ENCODE results near the gene PRELID2. TPM values are rescaled to one million over a fixed set of nuclear protein-coding genes. Genes with fewer than 3 reads are reported as not detected.
A peak's percentile ranks its signal among the peaks of the same experiment; 100 is the strongest.

The PRELID2 gene
- total RNA-seq, 2 experiments from 2014 or later, result 2.7 to 3.6 TPM

- ChIA-PET CTCF (no interaction called here), POLR2A (no interaction called here)
- Mint-ChIP-seq H3K27me3 (peaks cover 5% of the 10 kb centered on the region), H3K4me3 (no peak overlapping the region), H3K9me3 (no peaks in the 10 kb centered on the region), H3K36me3 (ENCODE audit: low read depth) (no peaks in the 10 kb centered on the region), H3K4me1 (ENCODE audit: low read depth) (peaks cover 4% of the 10 kb centered on the region), H3K27ac (no peak overlapping the region)
- intact Hi-C loops (cut with micrococcal nuclease), result no loop called here
- ATAC-seq (peak; percentile 81), DNase-seq (peak; percentile 57)
- TF ChIP-seq CTCF (IDR thresholded peaks at IDR 0.05), result no peak
Measured at GRCh38 chr5:145856285-145856818, 21.2 kb upstream of the PRELID2 start.

- no peaks in the 10 kb centered on the region for H3K9me3 Mint-ChIP-seq
- CTCF ChIA-PET, result interaction anchor here (1.0 kb wide), 1 partner anchor 30 kb away, joined by 3 read pairs; no protein-coding TSS in a partner anchor
- H3K27ac Mint-ChIP-seq, result no peak overlapping the region
- DNase-seq, result no peak
- intact Hi-C loops (cut with micrococcal nuclease), result no loop called here
- H3K27me3 Mint-ChIP-seq, result peaks cover 5% of the 10 kb centered on the region
- POLR2A ChIA-PET, result no interaction called here
- TF ChIP-seq CTCF (IDR thresholded peaks at IDR 0.05), result no peak
- ATAC-seq, result no peak
- no peaks in the 10 kb centered on the region for H3K36me3 Mint-ChIP-seq (ENCODE audit: low read depth)
- no peak overlapping the region for H3K4me3 Mint-ChIP-seq
- peaks cover 4% of the 10 kb centered on the region for H3K4me1 Mint-ChIP-seq (ENCODE audit: low read depth)
Measured at GRCh38 chr5:145855763-145856267, 20.7 kb upstream of the PRELID2 start.

GRCh38 chr5:145854651-145855258 is 19.6 kb upstream of the PRELID2 start:
- TF ChIP-seq CTCF (IDR thresholded peaks at IDR 0.05), result no peak
- H3K9me3 Mint-ChIP-seq, result no peaks in the 10 kb centered on the region
- intact Hi-C loops (cut with micrococcal nuclease), result no loop called here
- DNase-seq (no peak), ATAC-seq (no peak)
- peaks cover 4% of the 10 kb centered on the region for H3K4me1 Mint-ChIP-seq (ENCODE audit: low read depth)
- POLR2A ChIA-PET, result no interaction called here
- H3K4me3 Mint-ChIP-seq, result no peak overlapping the region
- H3K36me3 Mint-ChIP-seq (ENCODE audit: low read depth), result no peaks in the 10 kb centered on the region
- H3K27me3 Mint-ChIP-seq, result peaks cover 5% of the 10 kb centered on the region
- CTCF ChIA-PET, result interaction anchor here (1.0 kb wide), 1 partner anchor 29 kb away, joined by 3 read pairs; no protein-coding TSS in a partner anchor
- H3K27ac Mint-ChIP-seq, result no peak overlapping the region

- Mint-ChIP-seq H3K9me3 (no peaks in the 10 kb centered on the region), H3K4me3 (no peak overlapping the region), H3K36me3 (ENCODE audit: low read depth) (no peaks in the 10 kb centered on the region), H3K27ac (no peak overlapping the region), H3K4me1 (ENCODE audit: low read depth) (peaks cover 4% of the 10 kb centered on the region), H3K27me3 (peaks cover 6% of the 10 kb centered on the region)
- DNase-seq (no peak), ATAC-seq (no peak)
- no peak for TF ChIP-seq CTCF (IDR thresholded peaks at IDR 0.05)
- intact Hi-C loops (cut with micrococcal nuclease), result no loop called here
- ChIA-PET POLR2A (interaction anchor here (1.0 kb wide), 1 partner anchor 9 kb away, joined by 5 read pairs; no protein-coding TSS in a partner anchor), CTCF (no interaction called here)
Measured at GRCh38 chr5:145853781-145854376, 18.7 kb upstream of the PRELID2 start.

GRCh38 chr5:145852990-145853389 is 17.8 kb upstream of the PRELID2 start:
- H3K27me3 Mint-ChIP-seq, result peaks cover 8% of the 10 kb centered on the region
- ChIA-PET CTCF (no interaction called here), POLR2A (no interaction called here)
- H3K27ac Mint-ChIP-seq, result no peak overlapping the region
- H3K36me3 Mint-ChIP-seq (ENCODE audit: low read depth), result no peaks in the 10 kb centered on the region
- H3K4me1 Mint-ChIP-seq (ENCODE audit: low read depth), result peaks cover 4% of the 10 kb centered on the region
- intact Hi-C loops (cut with micrococcal nuclease), result no loop called here
- DNase-seq, result no peak
- H3K4me3 Mint-ChIP-seq, result no peak overlapping the region
- H3K9me3 Mint-ChIP-seq, result no peaks in the 10 kb centered on the region
- no peak for ATAC-seq
- no peak for TF ChIP-seq CTCF (IDR thresholded peaks at IDR 0.05)
